IPS-18a (cell line): ENCODE results near the gene TMEM87A.

Experiments used
- H3K27ac ChIP-seq: one replicate; pipeline ENCODE4 v1.5.1; 2013; ENCODE audit warnings: low read length
- H3K27me3 ChIP-seq: one replicate; pipeline ENCODE4 v1.6.1; 2013; ENCODE audit warnings: mild to moderate bottlenecking, low read length; ENCODE audit not compliant: control insufficient read depth, insufficient read depth
- H3K36me3 ChIP-seq: one replicate; pipeline ENCODE4 v1.6.1; 2013; ENCODE audit warnings: low read depth, low read length; ENCODE audit not compliant: control insufficient read depth
- H3K4me1 ChIP-seq: one replicate; pipeline ENCODE4 v1.6.1; 2013; ENCODE audit warnings: low read depth, low read length; ENCODE audit not compliant: control insufficient read depth
- H3K4me3 ChIP-seq: one replicate; pipeline ENCODE4 v1.5.1; 2013; ENCODE audit warnings: low read length
- H3K9ac ChIP-seq: one replicate; pipeline ENCODE4 v1.6.1; 2013; ENCODE audit warnings: mild to moderate bottlenecking, low read length, moderate library complexity
- H3K9me3 ChIP-seq: one replicate; pipeline ENCODE4 v1.6.1; 2013; ENCODE audit warnings: low read depth, low read length; ENCODE audit not compliant: control insufficient read depth

TMEM87A gene

DNA sequence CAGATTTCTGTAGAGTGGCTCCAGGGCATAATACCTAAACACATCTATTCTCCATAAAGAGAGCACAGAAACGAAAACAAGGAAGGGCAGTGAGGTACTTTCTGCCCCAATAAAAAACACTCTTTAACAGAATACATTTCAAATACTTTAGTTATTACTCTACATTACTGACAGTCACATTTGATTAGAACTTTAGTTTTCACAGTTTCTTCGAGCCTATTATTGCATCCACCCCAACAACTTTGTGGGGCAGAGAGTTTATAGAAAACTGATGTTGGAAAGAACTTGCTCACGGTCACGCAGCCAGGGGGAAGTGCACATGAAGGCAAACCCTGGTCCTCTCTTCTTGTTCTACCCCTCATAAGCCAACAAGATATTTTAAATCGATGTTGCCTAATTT, 74.1 kb downstream of the TMEM87A start:
- Histone ChIP-seq H3K9me3 (no peaks in the 10 kb centered on the region), H3K4me1 (no peaks in the 10 kb centered on the region), H3K27ac (no peak overlapping the region), H3K27me3 (no peaks in the 10 kb centered on the region), H3K9ac (no peak overlapping the region), H3K36me3 (no peaks in the 10 kb centered on the region), H3K4me3 (no peak overlapping the region)

DNA sequence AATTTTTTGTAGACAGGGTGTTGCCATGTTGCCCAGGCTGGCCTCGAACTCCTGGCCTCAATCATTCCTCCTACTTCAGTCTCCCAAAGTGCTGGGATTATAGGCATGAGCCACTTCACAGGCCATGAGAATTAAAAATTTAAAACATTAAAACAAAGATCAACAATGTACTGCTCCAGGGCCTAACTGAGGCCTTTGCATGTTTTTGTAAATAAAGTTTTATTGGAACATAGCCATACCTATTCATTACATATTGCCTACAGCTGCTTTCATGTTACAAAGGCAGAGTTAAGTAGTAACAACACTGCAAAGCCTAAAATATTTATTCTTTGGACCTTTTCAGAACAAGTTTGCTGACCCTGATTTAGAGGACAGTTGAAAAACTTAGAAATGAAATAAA, 74.7 kb downstream of the TMEM87A start:
- no peak overlapping the region for H3K9ac ChIP-seq
- no peaks in the 10 kb centered on the region for H3K27me3 ChIP-seq
- no peaks in the 10 kb centered on the region for H3K9me3 ChIP-seq
- no peaks in the 10 kb centered on the region for H3K36me3 ChIP-seq
- H3K4me3 ChIP-seq, result no peak overlapping the region
- no peak overlapping the region for H3K27ac ChIP-seq
- no peaks in the 10 kb centered on the region for H3K4me1 ChIP-seq

DNA sequence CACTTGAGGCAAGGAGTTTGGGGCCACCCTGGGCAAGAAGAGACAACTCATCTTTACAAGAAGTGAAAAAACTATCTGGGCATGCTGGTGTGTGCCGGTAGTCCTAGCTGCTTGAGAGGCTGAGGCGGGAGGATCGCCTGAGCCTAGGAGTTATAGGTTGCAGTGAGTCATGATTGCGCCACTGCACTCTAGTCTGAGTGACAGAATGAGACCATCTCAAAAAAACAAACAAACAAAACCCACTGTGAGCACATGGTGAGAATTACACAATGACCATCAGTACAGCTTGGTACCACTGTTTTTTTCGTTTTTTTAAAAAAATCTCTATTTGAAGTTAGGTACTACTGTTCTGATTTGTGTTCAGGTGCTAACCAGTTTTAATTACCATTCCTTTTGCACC, 78.7 kb downstream of the TMEM87A start:
- peaks cover 10% of the 10 kb centered on the region for H3K36me3 ChIP-seq
- H3K27me3 ChIP-seq, result no peaks in the 10 kb centered on the region
- H3K4me3 ChIP-seq, result no peak overlapping the region
- no peaks in the 10 kb centered on the region for H3K9me3 ChIP-seq
- H3K9ac ChIP-seq, result no peak overlapping the region
- no peak overlapping the region for H3K27ac ChIP-seq
- H3K4me1 ChIP-seq, result no peaks in the 10 kb centered on the region

DNA sequence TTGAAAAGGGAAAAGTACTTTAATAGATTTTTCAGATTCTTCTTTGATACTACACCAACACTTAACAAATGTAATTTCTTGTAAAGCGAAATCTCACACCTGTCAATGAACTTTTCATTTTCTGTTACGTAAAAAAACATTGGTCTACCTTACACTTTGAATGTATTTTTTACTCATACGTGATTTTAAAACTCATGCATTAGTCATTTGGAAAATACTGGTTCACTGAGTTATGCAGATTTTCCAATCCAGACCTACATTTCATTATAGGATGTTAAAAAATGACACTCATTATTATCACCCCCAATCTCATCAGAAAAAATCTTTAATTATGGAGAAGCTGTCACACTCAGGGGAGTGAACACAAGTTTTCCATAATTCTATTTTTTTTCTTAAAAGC, 79.8 kb downstream of the TMEM87A start:
- Histone ChIP-seq H3K36me3 (peaks cover 15% of the 10 kb centered on the region), H3K4me1 (no peaks in the 10 kb centered on the region), H3K27me3 (no peaks in the 10 kb centered on the region), H3K9ac (no peak overlapping the region), H3K27ac (no peak overlapping the region), H3K4me3 (no peak overlapping the region), H3K9me3 (no peaks in the 10 kb centered on the region)

DNA sequence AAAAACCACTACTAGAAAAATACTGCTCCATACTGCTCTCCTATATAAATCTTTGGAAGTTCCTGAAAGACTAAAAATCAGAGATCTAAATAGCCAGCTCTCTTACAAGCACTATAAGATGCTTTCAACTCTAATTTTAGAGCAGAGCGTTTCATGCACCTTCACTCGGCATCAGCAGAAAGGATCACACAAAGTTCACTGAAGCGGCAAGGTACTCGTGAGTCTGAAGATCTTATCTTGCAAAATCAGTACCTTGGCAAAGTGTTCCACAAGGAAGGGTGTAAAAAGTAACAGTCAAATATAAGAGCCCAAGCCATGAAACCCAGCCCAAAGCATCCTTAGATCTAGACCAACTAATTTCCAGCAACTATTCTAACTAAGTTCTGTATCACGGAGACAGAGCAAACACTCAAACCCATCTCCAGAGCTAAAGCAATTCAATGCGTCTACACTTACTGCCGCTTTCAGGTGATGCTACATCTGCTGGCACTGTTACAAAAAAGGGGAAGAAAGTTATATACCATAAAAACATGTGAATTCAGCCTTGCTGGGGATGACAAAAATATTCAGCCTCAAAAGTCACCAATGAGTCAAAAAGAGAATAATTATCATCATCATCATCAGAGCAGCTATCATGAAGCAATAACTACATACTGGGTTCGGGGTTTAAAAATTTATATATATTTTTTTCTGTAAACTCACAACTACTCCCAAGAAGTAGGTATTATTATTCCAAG, 81.5 kb downstream of the TMEM87A start:
- H3K27ac ChIP-seq, result no peak overlapping the region
- peaks cover 18% of the 10 kb centered on the region for H3K36me3 ChIP-seq
- H3K4me1 ChIP-seq, result no peaks in the 10 kb centered on the region
- H3K27me3 ChIP-seq, result no peaks in the 10 kb centered on the region
- no peaks in the 10 kb centered on the region for H3K9me3 ChIP-seq
- no peak overlapping the region for H3K4me3 ChIP-seq
- H3K9ac ChIP-seq, result no peak overlapping the region

DNA sequence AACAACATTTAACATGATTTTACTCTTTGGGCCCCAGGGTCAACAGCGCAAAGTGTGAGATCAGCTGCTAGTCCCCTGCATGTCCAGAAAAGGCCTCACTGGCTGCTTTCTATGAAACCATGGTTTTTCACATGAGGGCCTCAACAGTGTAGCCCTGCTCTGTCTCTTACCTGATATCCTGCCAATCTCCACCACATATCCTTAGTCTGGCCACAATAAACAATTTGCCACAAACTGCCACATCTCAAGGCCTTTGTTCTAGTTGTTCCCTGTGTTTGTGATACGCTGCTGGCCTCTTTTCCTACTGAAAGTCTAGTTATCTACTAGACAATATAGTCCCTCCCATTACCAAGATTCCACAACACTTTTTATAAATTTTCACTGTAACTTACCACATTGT, 82.9 kb downstream of the TMEM87A start:
- no peak overlapping the region for H3K27ac ChIP-seq
- no peaks in the 10 kb centered on the region for H3K4me1 ChIP-seq
- no peak overlapping the region for H3K9ac ChIP-seq
- no peak overlapping the region for H3K4me3 ChIP-seq
- no peaks in the 10 kb centered on the region for H3K9me3 ChIP-seq
- H3K27me3 ChIP-seq, result no peaks in the 10 kb centered on the region
- peaks cover 21% of the 10 kb centered on the region for H3K36me3 ChIP-seq

DNA sequence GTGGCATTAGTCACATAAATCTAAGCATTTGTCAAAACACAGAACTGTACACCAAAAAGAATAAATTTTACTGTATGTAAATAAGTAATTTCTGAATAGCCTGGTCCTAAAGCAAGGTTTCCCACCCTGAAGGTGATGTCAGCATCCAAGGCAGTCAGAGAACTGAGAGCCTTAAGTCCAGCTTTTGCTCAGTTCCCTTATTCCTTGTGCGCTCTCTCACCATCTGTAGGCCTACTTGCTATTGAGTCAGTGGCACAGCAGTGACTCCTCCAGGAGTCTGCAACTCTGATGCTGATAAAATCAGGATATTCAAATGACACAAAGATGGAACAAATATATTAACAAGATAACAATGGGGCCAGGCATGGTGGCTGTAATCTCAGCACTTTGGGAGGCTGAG, 87.4 kb downstream of the TMEM87A start:
- Histone ChIP-seq H3K4me3 (no peak overlapping the region), H3K36me3 (peaks cover 18% of the 10 kb centered on the region), H3K9me3 (no peaks in the 10 kb centered on the region), H3K9ac (no peak overlapping the region), H3K4me1 (no peaks in the 10 kb centered on the region), H3K27ac (no peak overlapping the region), H3K27me3 (no peaks in the 10 kb centered on the region)

DNA sequence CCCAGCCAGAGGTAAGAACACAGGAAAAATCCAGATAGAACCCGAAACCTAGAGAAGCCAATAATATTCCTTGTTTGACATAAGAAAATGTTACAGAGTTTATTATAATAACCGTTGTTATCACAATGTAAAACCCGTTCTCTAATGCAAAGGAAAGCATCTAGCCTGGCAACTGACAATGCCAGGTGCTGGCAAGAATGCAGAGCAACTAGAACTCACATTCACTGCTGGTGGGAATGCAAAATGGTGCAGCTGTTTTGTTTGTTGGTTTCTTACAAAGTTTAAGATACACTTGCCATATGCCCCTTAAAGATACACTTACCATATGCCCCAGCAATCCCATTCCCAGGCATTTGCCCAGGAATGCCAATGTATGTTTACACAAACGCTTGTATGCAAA, 88.5 kb downstream of the TMEM87A start:
- H3K27ac ChIP-seq, result no peak overlapping the region
- H3K36me3 ChIP-seq, result peaks cover 14% of the 10 kb centered on the region
- no peaks in the 10 kb centered on the region for H3K4me1 ChIP-seq
- H3K27me3 ChIP-seq, result no peaks in the 10 kb centered on the region
- H3K9ac ChIP-seq, result no peak overlapping the region
- no peaks in the 10 kb centered on the region for H3K9me3 ChIP-seq
- H3K4me3 ChIP-seq, result no peak overlapping the region

DNA sequence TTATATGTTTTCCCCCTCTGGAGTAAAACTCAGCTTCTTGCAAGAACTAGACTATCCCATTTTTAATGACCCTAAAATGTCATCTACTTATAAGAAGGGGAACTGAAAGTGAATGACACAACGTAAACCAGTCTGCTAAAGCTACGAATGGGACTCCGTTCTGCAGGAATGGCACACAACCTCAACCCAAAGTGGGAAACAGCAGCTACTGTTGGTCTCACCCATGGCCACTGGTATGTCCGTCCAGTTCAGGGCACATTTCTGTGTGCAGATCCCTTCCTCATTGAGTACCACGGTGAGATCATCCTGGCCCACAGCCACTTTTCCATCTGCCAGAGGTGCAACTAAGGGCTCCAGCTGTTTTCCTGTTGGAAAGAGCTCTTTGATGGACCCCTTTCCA, 88.9 kb downstream of the TMEM87A start:
- no peaks in the 10 kb centered on the region for H3K9me3 ChIP-seq
- no peaks in the 10 kb centered on the region for H3K27me3 ChIP-seq
- no peak overlapping the region for H3K27ac ChIP-seq
- H3K36me3 ChIP-seq, result peaks cover 14% of the 10 kb centered on the region
- H3K4me1 ChIP-seq, result no peaks in the 10 kb centered on the region
- H3K9ac ChIP-seq, result no peak overlapping the region
- no peak overlapping the region for H3K4me3 ChIP-seq

DNA sequence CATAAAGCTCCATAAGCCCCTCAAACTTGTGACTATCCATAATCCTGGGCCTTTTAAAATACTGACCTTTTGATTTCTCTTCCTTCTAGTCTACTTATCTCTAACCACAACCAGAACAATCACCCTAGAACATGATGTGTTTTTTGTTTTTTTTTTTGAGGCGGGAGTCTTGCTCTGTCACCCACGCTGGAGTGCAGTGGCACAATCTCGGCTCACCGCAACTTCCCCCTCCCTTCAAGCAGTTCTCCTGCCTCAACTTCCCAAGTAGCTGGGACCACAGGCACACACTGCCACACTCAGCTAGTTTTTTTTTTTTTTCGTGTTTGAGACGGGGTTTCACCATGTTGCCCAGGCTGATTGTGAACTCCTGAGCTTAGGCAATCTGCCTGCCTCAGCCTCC, 90.3 kb downstream of the TMEM87A start:
- Histone ChIP-seq H3K4me1 (no peaks in the 10 kb centered on the region), H3K4me3 (no peak overlapping the region), H3K36me3 (peaks cover 14% of the 10 kb centered on the region), H3K27me3 (no peaks in the 10 kb centered on the region), H3K27ac (no peak overlapping the region), H3K9ac (no peak overlapping the region), H3K9me3 (no peaks in the 10 kb centered on the region)

DNA sequence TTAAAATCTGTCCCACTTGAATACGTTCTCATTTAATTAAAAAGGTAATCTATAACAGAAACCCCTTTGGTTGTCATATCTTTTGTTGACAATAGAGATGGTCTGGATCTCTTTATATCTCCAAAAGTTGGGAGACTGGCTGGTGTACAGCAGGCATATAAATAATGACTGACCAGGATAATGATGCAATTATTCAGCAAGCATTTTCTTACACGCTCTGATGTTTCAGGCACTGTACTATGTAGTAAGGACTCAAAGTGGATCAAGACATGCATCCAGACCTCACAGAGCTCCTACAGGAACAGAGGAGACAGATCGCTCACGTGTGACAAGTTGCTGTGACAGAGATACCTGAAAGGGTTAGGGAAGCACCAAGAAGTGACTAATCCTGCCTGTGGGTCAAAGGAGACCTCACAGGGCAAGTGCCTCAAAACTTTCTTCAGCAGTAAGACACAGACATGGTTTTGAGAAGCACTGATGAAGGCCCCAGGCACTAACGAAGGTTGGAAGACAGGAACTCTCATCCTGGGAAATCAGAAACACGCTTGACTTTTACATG, 90.8 kb downstream of the TMEM87A start:
- H3K27me3 ChIP-seq, result no peaks in the 10 kb centered on the region
- H3K27ac ChIP-seq, result no peak overlapping the region
- no peaks in the 10 kb centered on the region for H3K4me1 ChIP-seq
- no peak overlapping the region for H3K4me3 ChIP-seq
- peaks cover 11% of the 10 kb centered on the region for H3K36me3 ChIP-seq
- H3K9ac ChIP-seq, result no peak overlapping the region
- H3K9me3 ChIP-seq, result no peaks in the 10 kb centered on the region

DNA sequence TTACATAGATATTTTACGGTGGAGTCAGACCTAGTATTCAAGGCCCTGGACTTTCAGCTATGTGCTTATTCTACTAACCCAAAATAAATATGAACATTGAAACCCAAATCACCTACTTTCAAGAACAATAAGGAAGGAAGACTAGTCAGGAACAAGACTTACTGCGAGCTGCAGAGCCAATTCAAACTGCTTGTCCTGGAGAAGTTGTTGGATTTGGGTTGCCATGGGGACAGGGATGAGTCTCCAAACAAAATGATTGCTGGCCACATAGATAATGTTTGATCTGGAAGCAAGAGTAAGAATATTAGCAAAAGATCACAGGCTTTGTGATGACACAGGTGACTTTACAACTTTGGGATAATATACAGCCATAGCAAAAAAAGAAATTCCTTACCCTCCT, 95.2 kb downstream of the TMEM87A start:
- Histone ChIP-seq H3K9me3 (no peaks in the 10 kb centered on the region), H3K27ac (peak overlapping the region; percentile 59), H3K36me3 (peaks cover 16% of the 10 kb centered on the region), H3K4me1 (no peaks in the 10 kb centered on the region), H3K9ac (no peak overlapping the region), H3K4me3 (no peak overlapping the region), H3K27me3 (no peaks in the 10 kb centered on the region)
